Stimulated activated CD8-positive, alpha-beta memory T cell treated with anti-CD3 and anti-CD28 coated beads, Interleukin-2, amount 100 ng/mL, for 48 hours (primary cell): ENCODE measurements around the gene ZNF286A.
"Not testable (repeated sequence)": the region's sequence is repeated elsewhere in the genome, so short reads cannot be mapped to it uniquely, and the experiment has no call there.

Source experiments
- DNase-seq, 2 donors: peaks; one replicate each; pipeline ENCODE4 v3.0.0-alpha.2; 2020; ENCODE audit warnings: low read depth in 2 of 2

The ZNF286A gene

GRCh38 chr17:15768865-15769533 lies 69.4 kb downstream of the ZNF286A start:
- not testable (repeated sequence) for DNase-seq
